GM12873 (cell line): Measurements from ENCODE around the gene C11orf98.

Source experiments
- TF ChIP-seq, protein P1 (sequence below): IDR thresholded peaks from 2 replicates; pipeline ENCODE4 v1.5.1; 2012; ENCODE audit warnings: low read depth, mild to moderate bottlenecking, moderate library complexity, low read length, control low read depth; ENCODE audit not compliant: insufficient read depth; ENCODE audit errors: missing control alignments

Gene C11orf98

DNA sequence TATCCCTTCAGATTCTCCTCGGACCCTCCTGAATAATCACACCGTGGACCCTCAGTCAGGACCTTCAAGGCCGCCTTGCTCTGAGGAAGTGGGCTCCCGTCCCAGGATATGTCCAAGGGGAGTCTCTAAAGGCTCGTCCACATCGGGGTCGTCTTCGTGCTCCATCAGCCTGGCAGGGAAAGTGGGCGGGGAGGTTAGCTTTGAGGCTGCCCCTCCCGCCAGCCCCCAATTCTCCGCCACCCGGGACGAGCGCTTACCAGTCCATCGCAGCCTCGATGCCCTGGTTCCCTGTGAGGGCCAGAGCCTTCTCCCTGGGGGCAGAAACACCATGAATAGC, 13.4 kb upstream of the C11orf98 start:
- TF ChIP-seq, protein P1, sequence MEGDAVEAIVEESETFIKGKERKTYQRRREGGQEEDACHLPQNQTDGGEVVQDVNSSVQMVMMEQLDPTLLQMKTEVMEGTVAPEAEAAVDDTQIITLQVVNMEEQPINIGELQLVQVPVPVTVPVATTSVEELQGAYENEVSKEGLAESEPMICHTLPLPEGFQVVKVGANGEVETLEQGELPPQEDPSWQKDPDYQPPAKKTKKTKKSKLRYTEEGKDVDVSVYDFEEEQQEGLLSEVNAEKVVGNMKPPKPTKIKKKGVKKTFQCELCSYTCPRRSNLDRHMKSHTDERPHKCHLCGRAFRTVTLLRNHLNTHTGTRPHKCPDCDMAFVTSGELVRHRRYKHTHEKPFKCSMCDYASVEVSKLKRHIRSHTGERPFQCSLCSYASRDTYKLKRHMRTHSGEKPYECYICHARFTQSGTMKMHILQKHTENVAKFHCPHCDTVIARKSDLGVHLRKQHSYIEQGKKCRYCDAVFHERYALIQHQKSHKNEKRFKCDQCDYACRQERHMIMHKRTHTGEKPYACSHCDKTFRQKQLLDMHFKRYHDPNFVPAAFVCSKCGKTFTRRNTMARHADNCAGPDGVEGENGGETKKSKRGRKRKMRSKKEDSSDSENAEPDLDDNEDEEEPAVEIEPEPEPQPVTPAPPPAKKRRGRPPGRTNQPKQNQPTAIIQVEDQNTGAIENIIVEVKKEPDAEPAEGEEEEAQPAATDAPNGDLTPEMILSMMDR, result no peak

DNA sequence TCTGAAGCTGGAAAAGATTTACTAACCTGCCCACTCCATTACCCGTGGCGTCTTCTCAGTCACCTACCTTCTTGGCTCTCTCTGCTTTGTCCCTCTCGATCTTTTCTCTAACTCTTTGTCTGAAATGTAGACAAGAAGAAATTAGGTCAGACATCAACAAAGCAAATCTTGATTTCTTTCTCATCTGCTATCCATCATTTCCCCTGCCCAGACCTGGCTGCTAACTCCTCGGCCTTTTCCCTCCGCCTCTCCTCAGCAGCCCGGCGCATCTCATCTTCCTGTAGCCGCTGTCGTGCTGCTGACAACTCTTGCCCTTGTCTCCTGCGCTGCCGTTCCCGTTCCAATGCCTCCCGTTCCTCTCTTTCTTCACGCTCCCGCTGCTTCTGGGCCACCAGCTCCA, 12.7 kb upstream of the C11orf98 start:
- TF ChIP-seq, protein P1, result no peak

DNA sequence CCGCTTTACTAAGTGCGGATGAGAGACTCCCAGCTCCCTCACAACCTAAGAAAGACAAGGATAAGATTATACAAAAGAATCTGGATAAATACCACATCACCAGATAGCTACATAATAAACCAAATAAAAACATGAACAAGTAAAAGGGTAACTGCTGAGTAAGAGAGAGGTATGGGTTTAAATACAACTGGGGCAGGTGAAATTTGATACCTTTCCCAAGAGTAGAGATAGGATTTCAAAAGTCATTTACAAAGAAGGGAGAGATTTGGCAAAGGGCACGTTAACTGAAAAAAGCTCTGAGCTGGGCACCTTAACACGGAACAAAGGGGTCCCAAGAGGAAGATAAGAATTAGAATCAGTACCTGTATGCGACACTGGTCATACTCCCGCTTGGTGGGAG, 12.1 kb upstream of the C11orf98 start:
- TF ChIP-seq, protein P1, result no peak

DNA sequence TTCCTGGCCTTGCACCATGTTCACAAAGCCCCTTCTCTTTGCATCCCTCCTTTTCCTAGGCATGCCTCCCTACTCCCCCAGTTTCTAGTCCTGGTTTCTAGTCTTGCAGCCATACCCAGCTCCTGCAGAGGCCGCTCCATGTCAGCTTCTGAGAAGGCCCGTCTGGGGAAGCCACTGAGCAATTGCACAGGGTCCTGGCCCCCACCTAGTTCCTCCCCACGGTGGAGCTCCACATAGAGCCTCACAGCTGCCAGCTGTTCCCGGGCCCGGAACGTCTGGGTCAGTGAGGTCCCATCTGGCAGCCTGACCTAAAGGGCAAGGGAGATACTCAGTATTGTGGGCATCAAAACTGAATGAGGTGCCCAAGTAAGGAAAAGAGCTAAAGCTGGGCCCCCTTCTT, 11.7 kb upstream of the C11orf98 start:
- TF ChIP-seq, protein P1, result no peak

DNA sequence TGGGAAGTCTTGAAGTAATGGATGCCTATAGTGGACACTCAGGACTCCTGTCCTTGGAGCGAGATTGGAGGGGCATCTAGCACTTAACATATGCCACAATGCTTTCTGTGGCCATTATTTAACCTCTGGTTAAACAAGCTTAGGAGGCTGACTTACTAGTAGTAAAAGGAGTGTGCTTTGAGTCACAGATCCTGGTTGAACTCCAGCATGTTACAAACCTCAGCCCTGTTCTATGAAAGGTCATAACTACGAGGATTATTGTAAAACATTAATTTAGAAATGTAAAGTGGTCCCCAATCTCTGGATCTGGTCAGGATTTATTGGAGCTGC, 8.2 kb upstream of the C11orf98 start:
- TF ChIP-seq, protein P1, result no peak

DNA sequence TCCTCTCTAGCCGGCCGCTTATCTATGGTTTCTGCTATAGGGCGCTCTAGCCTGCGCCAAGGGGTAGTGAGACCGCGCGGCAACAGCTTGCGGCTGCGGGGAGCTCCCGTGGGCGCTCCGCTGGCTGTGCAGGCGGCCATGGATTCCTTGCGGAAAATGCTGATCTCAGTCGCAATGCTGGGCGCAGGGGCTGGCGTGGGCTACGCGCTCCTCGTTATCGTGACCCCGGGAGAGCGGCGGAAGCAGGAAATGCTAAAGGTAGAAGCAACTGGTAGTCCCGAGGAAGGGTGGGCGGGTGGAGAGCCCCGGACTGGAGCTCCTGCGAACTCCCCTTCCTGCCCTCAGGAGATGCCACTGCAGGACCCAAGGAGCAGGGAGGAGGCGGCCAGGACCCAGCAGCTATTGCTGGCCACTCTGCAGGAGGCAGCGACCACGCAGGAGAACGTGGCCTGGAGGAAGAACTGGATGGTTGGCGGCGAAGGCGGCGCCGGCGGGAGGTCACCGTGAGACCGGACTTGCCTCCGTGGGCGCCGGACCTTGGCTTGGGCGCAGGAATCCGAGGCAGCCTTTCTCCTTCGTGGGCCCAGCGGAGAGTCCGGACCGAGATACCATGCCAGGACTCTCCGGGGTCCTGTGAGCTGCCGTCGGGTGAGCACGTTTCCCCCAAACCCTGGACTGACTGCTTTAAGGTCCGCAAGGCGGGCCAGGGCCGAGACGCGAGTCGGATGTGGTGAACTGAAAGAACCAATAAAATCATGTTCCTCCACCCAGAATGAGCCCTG, 6.8 kb upstream of the C11orf98 start, which contains the start of the genes LBHD1 and UQCC3:
LBHD1 (minus strand) TSS at position 660 of the 782 bp plus-strand sequence. CDS start 2,236 bp downstream, outside the sequence.
UQCC3 (plus strand) TSS at position 66 of the 782 bp plus-strand sequence; CDS start at position 139, 73 bp downstream.
- TF ChIP-seq, protein P1, result no peak

DNA sequence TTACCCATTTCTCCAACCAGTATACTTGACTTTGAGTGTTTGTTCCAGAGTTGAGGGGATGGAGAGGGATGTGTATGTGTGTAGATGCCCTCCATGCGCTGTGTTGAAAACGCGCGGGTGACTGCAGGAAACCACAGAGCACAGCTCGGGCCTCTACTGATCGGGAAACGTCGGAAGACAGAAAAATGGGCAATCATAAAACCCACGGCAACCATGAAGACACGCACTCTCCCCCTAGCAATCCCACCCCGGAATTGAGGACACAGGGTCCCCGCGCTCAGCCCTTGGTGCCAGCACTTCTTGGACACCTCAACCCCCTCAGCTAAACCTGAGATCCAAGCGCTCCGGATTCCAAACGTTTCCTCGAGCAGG, 6.2 kb upstream of the C11orf98 start:
- TF ChIP-seq, protein P1, result no peak
